Subcutaneous adipose tissue (tissue), 4 donors: ENCODE data around the gene EEFSEC. TPM values are rescaled to one million over a fixed set of nuclear protein-coding genes. Genes with fewer than 3 reads are reported as not detected.

Source experiments
- CTCF ChIP-seq: fragments of 450-650 bp; IDR thresholded peaks from one replicate; pipeline ENCODE4 v1.5.1; 2016; ENCODE audit warnings: low read depth, mild to moderate bottlenecking, control low read depth, antibody characterized with exemption, moderate library complexity
- total RNA-seq, 4 donors: library from RNA; depleted of rRNA; stranded (reverse); fragments of >200 nt; gene quantifications; one replicate each; pipeline ENCODE4 v1.1.0, GENCODE V29; 2016

The EEFSEC gene
- total RNA-seq, 4 donors from 2014 or later, result 13.7 to 26.9 (median 17.4) TPM

GRCh38 chr3:128342701-128343180, 189.5 kb downstream of the EEFSEC start:
- no peak for TF ChIP-seq CTCF

- TF ChIP-seq CTCF, result no peak
Observed at GRCh38 chr3:128343287-128344051, 190.2 kb downstream of the EEFSEC start.

- no peak for TF ChIP-seq CTCF
Observed at GRCh38 chr3:128344052-128344735, 190.9 kb downstream of the EEFSEC start.

- no peak for TF ChIP-seq CTCF
Observed at GRCh38 chr3:128345196-128345595, 191.9 kb downstream of the EEFSEC start.

- no peak for TF ChIP-seq CTCF
Observed at GRCh38 chr3:128346562-128346961, 193.3 kb downstream of the EEFSEC start.

GRCh38 chr3:128347282-128347681, 194.0 kb downstream of the EEFSEC start:
- no peak for TF ChIP-seq CTCF

GRCh38 chr3:128348075-128348474, 194.8 kb downstream of the EEFSEC start:
- TF ChIP-seq CTCF, result no peak
